PC-9 (cell line): ENCODE data around the gene SMPD1.

ENCODE experiments used
- CTCF ChIP-seq: fragments of 200-600 bp; sonication (generic); conservative IDR thresholded peaks from 2 replicates; pipeline ENCODE4 v1.6.1; 2017; ENCODE audit warnings: mixed run types, antibody characterized with exemption, mild to moderate bottlenecking, moderate library complexity
- EZH2 ChIP-seq: fragments of 200-600 bp; sonication (generic); IDR thresholded peaks from 2 replicates; pipeline ENCODE4 v1.8.0; 2017; ENCODE audit warnings: antibody characterized with exemption, low read depth

GRCh38 chr11:6415797-6416196 lies 25.5 kb downstream of the SMPD1 start:
- TF ChIP-seq CTCF (no peak), EZH2 (no peak)
